ENCODE data around the gene RIMS1. TPM values are rescaled to one million over a fixed set of nuclear protein-coding genes. Genes with fewer than 3 reads are reported as not detected.

RIMS1 gene
- total RNA-seq, 1 donor from 2014 or later: 2.2 TPM

DNA sequence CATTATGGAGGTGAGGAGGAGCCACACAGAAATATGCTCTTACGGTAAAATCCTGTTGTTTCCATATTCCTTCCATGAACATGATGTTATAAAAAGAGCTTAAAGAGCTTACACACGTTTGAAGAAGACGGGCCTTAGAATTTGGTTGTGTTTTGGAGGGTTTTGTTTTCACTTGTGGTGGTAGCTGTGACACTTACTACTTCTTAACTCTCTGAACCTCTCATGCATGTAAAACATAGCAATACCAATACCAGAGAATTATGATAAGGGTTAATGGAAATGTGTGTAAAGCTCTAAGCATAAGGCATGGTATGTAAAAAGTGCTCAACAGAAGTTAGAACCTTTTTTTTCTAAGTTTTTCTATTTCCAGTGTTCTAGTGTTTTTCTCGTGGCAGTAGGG, 479.4 kb downstream of the RIMS1 start:
- H3K36me3 ChIP-seq (ENCODE audit: insufficient read depth, low read length): no peaks in the 10 kb centered on the region
- H3K9ac ChIP-seq (ENCODE audit: low read length): no peak overlapping the region
- H4K20me1 ChIP-seq (ENCODE audit: insufficient read depth, low read length): no peaks in the 10 kb centered on the region
- H3K79me2 ChIP-seq (ENCODE audit: insufficient read depth, low read length): no peaks in the 10 kb centered on the region
- Mint-ChIP-seq H3K4me3 (ENCODE audit: unreplicated experiment) (no peak overlapping the region), H3K27me3 (ENCODE audit: low read depth, unreplicated experiment) (no peaks in the 10 kb centered on the region), H3K36me3 (ENCODE audit: low read depth, unreplicated experiment) (no peaks in the 10 kb centered on the region), H3K9me3 (ENCODE audit: unreplicated experiment) (no peaks in the 10 kb centered on the region), H3K27ac (ENCODE audit: unreplicated experiment) (no peak overlapping the region), H3K4me1 (ENCODE audit: low read depth, unreplicated experiment) (peaks cover 22% of the 10 kb centered on the region)
- H3K4me3 ChIP-seq (ENCODE audit: insufficient read depth, low read depth, low read length): no peak overlapping the region
- H3K27me3 ChIP-seq (ENCODE audit: insufficient read depth, low read length): no peaks in the 10 kb centered on the region
- no peak overlapping the region for H3K4me2 ChIP-seq (ENCODE audit: low read length)
- DNase-seq (ENCODE audit: low read depth) (no peak), FAIRE-seq (no peak)
- H2AFZ ChIP-seq (ENCODE audit: low read depth, low read length): no peak overlapping the region
- H3K4me1 ChIP-seq (ENCODE audit: insufficient read depth, low read length): peaks cover 18% of the 10 kb centered on the region
- no peaks in the 10 kb centered on the region for H3K9me3 ChIP-seq (ENCODE audit: insufficient read depth, low read depth, low read length)
- no peak overlapping the region for H3K27ac ChIP-seq (ENCODE audit: low read depth, low read length)
- no peak for TF ChIP-seq EZH2 (IDR thresholded peaks at IDR 0.05; ENCODE audit: insufficient read depth, low read length)
- TF ChIP-seq, protein P1, sequence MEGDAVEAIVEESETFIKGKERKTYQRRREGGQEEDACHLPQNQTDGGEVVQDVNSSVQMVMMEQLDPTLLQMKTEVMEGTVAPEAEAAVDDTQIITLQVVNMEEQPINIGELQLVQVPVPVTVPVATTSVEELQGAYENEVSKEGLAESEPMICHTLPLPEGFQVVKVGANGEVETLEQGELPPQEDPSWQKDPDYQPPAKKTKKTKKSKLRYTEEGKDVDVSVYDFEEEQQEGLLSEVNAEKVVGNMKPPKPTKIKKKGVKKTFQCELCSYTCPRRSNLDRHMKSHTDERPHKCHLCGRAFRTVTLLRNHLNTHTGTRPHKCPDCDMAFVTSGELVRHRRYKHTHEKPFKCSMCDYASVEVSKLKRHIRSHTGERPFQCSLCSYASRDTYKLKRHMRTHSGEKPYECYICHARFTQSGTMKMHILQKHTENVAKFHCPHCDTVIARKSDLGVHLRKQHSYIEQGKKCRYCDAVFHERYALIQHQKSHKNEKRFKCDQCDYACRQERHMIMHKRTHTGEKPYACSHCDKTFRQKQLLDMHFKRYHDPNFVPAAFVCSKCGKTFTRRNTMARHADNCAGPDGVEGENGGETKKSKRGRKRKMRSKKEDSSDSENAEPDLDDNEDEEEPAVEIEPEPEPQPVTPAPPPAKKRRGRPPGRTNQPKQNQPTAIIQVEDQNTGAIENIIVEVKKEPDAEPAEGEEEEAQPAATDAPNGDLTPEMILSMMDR (IDR thresholded peaks at IDR 0.05; ENCODE audit: insufficient read depth, low read depth, low read length): no peak

DNA sequence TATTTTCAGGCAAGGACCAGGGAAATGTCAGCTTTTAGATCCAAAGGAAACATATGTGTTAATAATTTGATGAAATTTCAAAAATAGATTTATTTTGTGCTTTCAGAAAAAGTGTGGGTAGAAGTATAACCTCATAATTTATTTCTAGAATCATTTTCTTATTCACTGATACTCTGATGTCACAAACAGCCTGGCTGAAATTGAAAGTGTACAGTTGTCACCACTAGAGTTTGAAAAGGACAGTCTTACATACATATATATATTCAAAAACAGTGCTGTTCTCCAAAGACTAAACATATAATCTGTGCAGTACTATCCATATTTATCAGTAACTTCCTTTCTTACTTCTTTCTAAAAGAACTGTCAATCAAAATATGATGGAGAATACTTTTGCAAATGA, 481.1 kb downstream of the RIMS1 start:
- no peak for FAIRE-seq
- Mint-ChIP-seq H3K4me3 (ENCODE audit: unreplicated experiment) (no peak overlapping the region), H3K4me1 (ENCODE audit: low read depth, unreplicated experiment) (peaks cover 22% of the 10 kb centered on the region), H3K27me3 (ENCODE audit: low read depth, unreplicated experiment) (no peaks in the 10 kb centered on the region), H3K9me3 (ENCODE audit: unreplicated experiment) (no peaks in the 10 kb centered on the region), H3K27ac (ENCODE audit: unreplicated experiment) (no peak overlapping the region), H3K36me3 (ENCODE audit: low read depth, unreplicated experiment) (no peaks in the 10 kb centered on the region)
- TF ChIP-seq, protein P1 (IDR thresholded peaks at IDR 0.05; ENCODE audit: insufficient read depth, low read depth, low read length): no peak
- TF ChIP-seq EZH2 (IDR thresholded peaks at IDR 0.05; ENCODE audit: insufficient read depth, low read length): no peak
- no peak overlapping the region for H3K4me3 ChIP-seq (ENCODE audit: insufficient read depth, low read depth, low read length)
- no peaks in the 10 kb centered on the region for H3K79me2 ChIP-seq (ENCODE audit: insufficient read depth, low read length)
- no peak for DNase-seq (ENCODE audit: low read depth)
- H3K27ac ChIP-seq (ENCODE audit: low read depth, low read length): no peak overlapping the region
- peaks cover 18% of the 10 kb centered on the region for H3K4me1 ChIP-seq (ENCODE audit: insufficient read depth, low read length)
- H3K36me3 ChIP-seq (ENCODE audit: insufficient read depth, low read length): no peaks in the 10 kb centered on the region
- no peaks in the 10 kb centered on the region for H3K27me3 ChIP-seq (ENCODE audit: insufficient read depth, low read length)
- no peak overlapping the region for H3K9ac ChIP-seq (ENCODE audit: low read length)
- no peaks in the 10 kb centered on the region for H4K20me1 ChIP-seq (ENCODE audit: insufficient read depth, low read length)
- no peaks in the 10 kb centered on the region for H3K9me3 ChIP-seq (ENCODE audit: insufficient read depth, low read depth, low read length)
- H3K4me2 ChIP-seq (ENCODE audit: low read length): no peak overlapping the region
- H2AFZ ChIP-seq (ENCODE audit: low read depth, low read length): no peak overlapping the region

DNA sequence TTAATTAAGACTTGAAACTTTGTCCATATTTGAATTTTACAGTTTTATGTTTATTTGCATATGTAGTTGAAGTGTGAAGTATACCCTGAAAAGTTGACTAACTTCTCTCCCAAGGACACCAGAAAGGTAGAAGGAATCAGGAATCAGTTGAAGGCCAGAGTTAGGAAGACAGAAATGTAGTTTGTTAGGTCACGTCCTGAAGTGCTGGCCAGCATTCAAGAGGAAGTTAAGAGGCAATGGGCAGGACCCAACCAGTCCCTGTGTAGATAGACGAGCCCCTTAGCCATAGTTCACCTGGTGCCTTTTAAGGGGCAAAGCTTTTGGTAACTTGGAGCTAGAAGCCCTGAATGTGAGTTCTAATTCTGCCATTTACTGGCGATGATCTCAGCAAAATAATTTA, 485.1 kb downstream of the RIMS1 start:
- Histone ChIP-seq H4K20me1 (ENCODE audit: insufficient read depth, low read length) (no peaks in the 10 kb centered on the region), H3K27ac (ENCODE audit: low read depth, low read length) (no peak overlapping the region), H3K27me3 (ENCODE audit: insufficient read depth, low read length) (no peaks in the 10 kb centered on the region), H3K9ac (ENCODE audit: low read length) (no peak overlapping the region), H3K4me1 (ENCODE audit: insufficient read depth, low read length) (no peaks in the 10 kb centered on the region), H3K4me2 (ENCODE audit: low read length) (no peak overlapping the region), H3K36me3 (ENCODE audit: insufficient read depth, low read length) (no peaks in the 10 kb centered on the region), H3K9me3 (ENCODE audit: insufficient read depth, low read depth, low read length) (no peaks in the 10 kb centered on the region), H3K4me3 (ENCODE audit: insufficient read depth, low read depth, low read length) (no peak overlapping the region), H2AFZ (ENCODE audit: low read depth, low read length) (no peak overlapping the region), H3K79me2 (ENCODE audit: insufficient read depth, low read length) (no peaks in the 10 kb centered on the region)
- H3K27ac Mint-ChIP-seq (ENCODE audit: unreplicated experiment): no peak overlapping the region
- peaks cover 7% of the 10 kb centered on the region for H3K4me1 Mint-ChIP-seq (ENCODE audit: low read depth, unreplicated experiment)
- no peak overlapping the region for H3K4me3 Mint-ChIP-seq (ENCODE audit: unreplicated experiment)
- H3K9me3 Mint-ChIP-seq (ENCODE audit: unreplicated experiment): no peaks in the 10 kb centered on the region
- TF ChIP-seq, protein P1 (IDR thresholded peaks at IDR 0.05; ENCODE audit: insufficient read depth, low read depth, low read length): no peak
- TF ChIP-seq EZH2 (IDR thresholded peaks at IDR 0.05; ENCODE audit: insufficient read depth, low read length): no peak
- H3K27me3 Mint-ChIP-seq (ENCODE audit: low read depth, unreplicated experiment): no peaks in the 10 kb centered on the region
- FAIRE-seq: no peak
- DNase-seq (ENCODE audit: low read depth): no peak
- no peaks in the 10 kb centered on the region for H3K36me3 Mint-ChIP-seq (ENCODE audit: low read depth, unreplicated experiment)

Data from astrocyte (in vitro differentiated cells and primary cell).